HG02840 (cell line): ENCODE data around the gene DNAH14.
"Not testable (repeated sequence)": the region's sequence is repeated elsewhere in the genome, so short reads cannot be mapped to it uniquely, and the experiment has no call there.

ENCODE experiments used
- ATAC-seq: cut with Tn5 transposase; IDR thresholded peaks from one replicate; pipeline ENCODE4 v1.9.1; 2021; ENCODE audit warnings: mild to moderate bottlenecking, moderate library complexity, moderate number of reproducible peaks; ENCODE audit not compliant: unreplicated experiment, low FRiP score

The DNAH14 gene

GRCh38 chr1:225137976-225138375 is 208.5 kb downstream of the DNAH14 start:
- ATAC-seq = no peak

GRCh38 chr1:225143001-225143400 is 213.5 kb downstream of the DNAH14 start:
- ATAC-seq = no peak

- ATAC-seq = no peak
These were observed 217.0 kb downstream of the DNAH14 start for GRCh38 chr1:225146478-225146877.

- not testable (repeated sequence) for ATAC-seq
These were observed 218.3 kb downstream of the DNAH14 start for GRCh38 chr1:225147791-225148190.

GRCh38 chr1:225152061-225152460 is 222.6 kb downstream of the DNAH14 start:
- no peak for ATAC-seq

- ATAC-seq = no peak
These were observed 226.1 kb downstream of the DNAH14 start for GRCh38 chr1:225155555-225155954.

GRCh38 chr1:225156254-225156653 is 226.8 kb downstream of the DNAH14 start:
- ATAC-seq = no peak

- no peak for ATAC-seq
These were observed 228.8 kb downstream of the DNAH14 start for GRCh38 chr1:225158291-225158690.

GRCh38 chr1:225159793-225160192 is 230.3 kb downstream of the DNAH14 start:
- no peak for ATAC-seq

- ATAC-seq = not testable (repeated sequence)
These were observed 247.9 kb downstream of the DNAH14 start for GRCh38 chr1:225177409-225177808.

GRCh38 chr1:225179686-225180085 is 250.2 kb downstream of the DNAH14 start:
- no peak for ATAC-seq

- ATAC-seq = no peak
These were observed 253.2 kb downstream of the DNAH14 start for GRCh38 chr1:225182716-225183115.

GRCh38 chr1:225191199-225191753 is 261.8 kb downstream of the DNAH14 start:
- no peak for ATAC-seq

GRCh38 chr1:225201447-225201846 is 272.0 kb downstream of the DNAH14 start:
- no peak for ATAC-seq

GRCh38 chr1:225207791-225208190 is 278.3 kb downstream of the DNAH14 start:
- ATAC-seq = no peak

- ATAC-seq = no peak
These were observed 279.7 kb downstream of the DNAH14 start for GRCh38 chr1:225209153-225209552.

- ATAC-seq = not testable (repeated sequence)
These were observed 280.7 kb downstream of the DNAH14 start for GRCh38 chr1:225210180-225210579.

GRCh38 chr1:225211694-225212442 is 282.4 kb downstream of the DNAH14 start:
- not testable (repeated sequence) for ATAC-seq

GRCh38 chr1:225224287-225224686 is 294.8 kb downstream of the DNAH14 start:
- no peak for ATAC-seq

- no peak for ATAC-seq
These were observed 296.2 kb downstream of the DNAH14 start for GRCh38 chr1:225225681-225226080.

- no peak for ATAC-seq
These were observed 299.4 kb downstream of the DNAH14 start for GRCh38 chr1:225228871-225229303.

- ATAC-seq = not testable (repeated sequence)
These were observed 300.0 kb downstream of the DNAH14 start for GRCh38 chr1:225229429-225229828.
